GM12891 (cell line): Measurements from ENCODE around the gene PTPN4.

Experiments
- DNase-seq: peaks from one replicate; pipeline ENCODE4 v3.0.0; 2011; ENCODE audit warnings: low spot score; ENCODE audit not compliant: insufficient read length
- FAIRE-seq: peaks from 2 replicates; lab custom pipeline; 2011; peaks lifted over from hg19 to GRCh38; lab: Jason Lieb, UNC
- PAX5 ChIP-seq: IDR thresholded peaks from 2 replicates; pipeline ENCODE4 v1.6.1; 2011; ENCODE audit warnings: low read length, moderate library complexity, mild to moderate bottlenecking; ENCODE audit not compliant: insufficient read depth, severe bottlenecking
- POLR2A ChIP-seq: IDR thresholded peaks from 2 replicates; pipeline ENCODE4 v1.6.1; 2011; ENCODE audit warnings: low read depth, low read length, control low read depth
- POLR2AphosphoS5 ChIP-seq: IDR thresholded peaks from 2 replicates; pipeline ENCODE4 v1.6.1; 2011; ENCODE audit warnings: low read depth, low read length, control low read depth
- POU2F2 ChIP-seq: IDR thresholded peaks from 2 replicates; pipeline ENCODE4 v1.6.1; 2011; ENCODE audit warnings: low read depth, mild to moderate bottlenecking, control low read depth, low read length, moderate library complexity
- SPI1 ChIP-seq: IDR thresholded peaks from 2 replicates; pipeline ENCODE4 v1.6.1; 2011; ENCODE audit warnings: low read depth, low read length, control low read depth
- TAF1 ChIP-seq: IDR thresholded peaks from 2 replicates; pipeline ENCODE4 v1.6.1; 2011; ENCODE audit warnings: low read depth, low read length, control low read depth

The PTPN4 gene

DNA sequence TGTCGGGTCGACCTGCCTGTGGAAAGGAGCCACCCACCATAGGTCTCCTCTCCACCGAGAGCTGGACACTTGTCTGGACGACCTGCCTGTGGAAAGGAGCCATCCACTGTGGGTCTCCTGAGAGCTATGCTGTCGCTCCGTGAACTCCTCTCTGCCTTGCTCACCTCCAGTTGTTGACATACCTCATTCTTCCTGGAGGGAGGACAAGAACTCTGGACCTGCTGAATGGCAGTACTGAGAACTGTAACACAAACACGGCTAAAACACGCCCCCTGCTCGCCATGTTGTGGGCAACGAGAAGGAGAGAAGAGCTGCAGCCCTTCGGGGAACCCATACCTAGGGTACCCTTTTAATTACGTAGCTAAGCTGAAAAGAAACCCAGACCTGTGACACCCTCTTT, 77.6 kb downstream of the PTPN4 start:
- FAIRE-seq: no peak
- TF ChIP-seq POLR2AphosphoS5 (no peak), POLR2A (no peak), TAF1 (no peak)

GRCh38 chr2:119837759-119838158, 78.0 kb downstream of the PTPN4 start:
- FAIRE-seq (no peak), DNase-seq (no peak)
- no peak for TF ChIP-seq POLR2AphosphoS5
- no peak for TF ChIP-seq POU2F2
- no peak for TF ChIP-seq POLR2A
- no peak for TF ChIP-seq SPI1
- no peak for TF ChIP-seq TAF1

More for the DNA sequence above, 77.6 kb downstream of the PTPN4 start:
- DNase-seq: no peak

DNA sequence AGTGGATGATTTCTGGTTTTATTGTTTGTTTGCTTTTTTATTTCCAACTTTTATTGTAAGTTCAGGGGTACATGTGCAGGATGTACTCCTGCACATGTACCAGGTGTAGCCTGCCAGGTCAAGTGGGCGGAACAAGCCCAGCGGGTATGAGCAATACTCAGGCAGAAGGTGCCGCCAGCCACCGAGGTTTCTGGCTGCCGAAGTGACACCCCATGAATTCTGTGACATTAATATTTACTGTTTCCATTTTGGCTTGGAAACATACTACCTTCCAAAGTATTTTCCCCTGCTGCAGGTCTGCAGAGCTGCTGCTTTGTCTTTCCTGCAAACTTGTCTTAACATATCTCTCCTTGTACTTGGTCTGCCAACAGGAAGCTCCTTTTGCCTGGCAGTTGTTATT, 78.5 kb downstream of the PTPN4 start:
- TF ChIP-seq SPI1 (no peak), TAF1 (no peak), POU2F2 (no peak), PAX5 (no peak), POLR2AphosphoS5 (no peak), POLR2A (no peak)
- FAIRE-seq (no peak), DNase-seq (no peak)

DNA sequence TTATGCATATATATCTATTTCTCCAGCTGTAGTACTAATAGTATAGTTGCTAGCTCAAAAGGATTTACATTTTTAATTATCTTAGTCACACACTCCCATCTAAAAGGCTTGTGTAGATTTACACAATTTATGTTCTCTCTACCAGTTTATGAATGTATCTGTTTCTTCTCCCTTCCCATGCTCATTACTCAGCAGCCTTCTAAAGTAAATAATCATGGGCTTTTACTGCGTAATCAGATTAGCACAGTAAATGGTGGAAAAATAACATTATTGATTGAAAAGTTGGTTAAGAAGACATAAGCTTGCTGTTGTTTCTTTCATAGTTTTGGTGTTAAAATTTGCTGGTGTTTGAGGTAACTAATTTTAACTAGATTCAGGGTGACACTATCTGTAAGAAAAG, 81.8 kb downstream of the PTPN4 start:
- FAIRE-seq (no peak), DNase-seq (no peak)
- no peak for TF ChIP-seq TAF1
- TF ChIP-seq PAX5: no peak
- TF ChIP-seq POLR2AphosphoS5: no peak
- TF ChIP-seq SPI1: no peak
- no peak for TF ChIP-seq POU2F2
- TF ChIP-seq POLR2A: no peak

GRCh38 chr2:119846021-119846420, 86.3 kb downstream of the PTPN4 start:
- FAIRE-seq: no peak
- TF ChIP-seq POLR2AphosphoS5: no peak
- no peak for TF ChIP-seq POU2F2
- no peak for TF ChIP-seq TAF1
- TF ChIP-seq POLR2A: no peak
- TF ChIP-seq PAX5: no peak
- TF ChIP-seq SPI1: no peak
- DNase-seq: no peak

DNA sequence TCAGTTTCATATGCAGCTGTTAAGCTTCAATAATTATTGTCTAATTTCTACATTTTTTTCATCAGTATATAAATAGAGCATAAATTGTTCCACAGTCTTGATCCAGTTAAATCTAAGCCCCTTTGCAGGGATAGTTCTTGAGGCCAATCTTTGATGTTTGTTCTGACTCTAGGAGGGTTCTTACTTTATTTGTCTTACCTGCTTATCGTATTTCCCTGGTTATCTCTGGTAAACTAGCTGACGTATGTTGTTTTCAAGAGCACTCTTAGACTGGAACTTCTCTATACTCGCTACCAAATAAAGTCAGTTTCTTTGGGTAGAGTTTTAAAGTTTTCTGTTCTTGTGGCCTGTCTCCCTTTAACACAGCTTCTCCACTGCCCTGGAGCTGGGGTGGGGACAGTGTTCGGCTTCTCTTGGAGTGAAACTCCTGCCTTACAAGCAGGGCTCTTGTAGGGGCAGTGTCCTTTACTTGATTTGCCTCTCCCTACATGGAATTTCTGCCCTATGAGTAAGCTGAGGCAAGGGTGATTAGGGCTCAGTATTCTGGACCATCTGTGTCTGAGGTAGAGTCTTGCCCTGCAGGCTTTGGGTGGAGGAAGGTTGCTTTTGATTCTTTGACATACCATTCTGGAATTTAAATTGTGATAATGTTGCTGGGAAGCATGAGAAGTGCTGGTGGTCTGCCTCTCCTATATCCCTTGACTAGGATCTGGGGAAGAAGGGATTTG, 90.3 kb downstream of the PTPN4 start:
- DNase-seq (no peak), FAIRE-seq (no peak)
- TF ChIP-seq POU2F2: no peak
- TF ChIP-seq TAF1: no peak
- TF ChIP-seq SPI1: no peak
- TF ChIP-seq PAX5: no peak

DNA sequence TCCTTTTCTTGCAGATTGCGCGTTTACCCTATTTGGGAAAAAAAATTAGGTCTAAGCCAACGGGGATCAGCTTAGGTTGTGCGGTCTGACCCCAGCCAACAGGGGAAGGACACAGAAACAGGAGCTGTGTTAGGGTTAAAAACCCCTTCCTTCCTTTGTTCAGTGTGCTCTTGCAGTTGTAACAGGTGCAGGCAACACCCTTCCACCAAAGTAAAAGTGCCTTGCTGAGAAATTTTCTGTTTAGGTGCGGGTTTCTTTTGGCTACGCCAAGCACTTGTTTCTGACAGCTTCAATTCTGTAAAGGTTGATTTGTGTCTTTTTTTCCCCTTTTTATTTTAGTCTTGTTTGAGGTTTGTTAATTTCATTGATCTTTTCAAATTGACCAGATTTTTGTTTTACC, 92.5 kb downstream of the PTPN4 start:
- FAIRE-seq: no peak
- DNase-seq: no peak
- no peak for TF ChIP-seq POU2F2

DNA sequence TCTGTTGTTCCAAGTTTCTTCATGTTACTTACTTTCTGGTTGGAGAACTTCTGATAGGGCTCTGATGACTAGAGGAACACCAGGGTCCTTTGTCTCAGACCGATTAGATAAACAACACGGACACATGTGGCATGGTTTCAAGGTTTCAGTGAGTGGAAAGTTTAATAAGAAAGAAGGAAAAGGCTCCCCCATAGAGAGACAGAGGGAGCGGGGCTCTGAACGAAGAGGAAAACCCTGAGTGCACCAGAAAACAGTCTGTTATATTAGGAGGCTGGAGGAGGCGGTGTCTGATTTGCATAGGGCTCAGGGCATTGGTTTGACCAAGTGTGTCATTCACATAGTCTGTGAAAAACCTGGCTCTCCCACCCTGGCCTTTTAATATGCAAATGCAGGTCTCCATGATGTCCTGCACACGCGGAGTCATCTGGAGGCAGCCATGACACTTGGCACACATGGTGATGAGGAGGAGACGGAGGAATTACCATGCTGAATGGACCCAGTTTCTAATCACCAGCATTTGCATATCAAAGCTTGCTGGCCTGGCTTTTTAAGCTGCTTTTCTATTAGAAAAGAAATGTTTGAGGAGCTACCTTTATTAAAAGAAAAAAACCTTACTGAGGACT, 94.2 kb downstream of the PTPN4 start:
- no peak for DNase-seq
- no peak for TF ChIP-seq PAX5
- no peak for FAIRE-seq

- no peak for TF ChIP-seq POLR2A
- no peak for TF ChIP-seq PAX5
- TF ChIP-seq TAF1: no peak
- no peak for TF ChIP-seq POLR2AphosphoS5
- no peak for TF ChIP-seq POU2F2
- FAIRE-seq (peak; percentile 26), DNase-seq (no peak)
Observed at GRCh38 chr2:119856469-119856901, 96.8 kb downstream of the PTPN4 start.

DNA sequence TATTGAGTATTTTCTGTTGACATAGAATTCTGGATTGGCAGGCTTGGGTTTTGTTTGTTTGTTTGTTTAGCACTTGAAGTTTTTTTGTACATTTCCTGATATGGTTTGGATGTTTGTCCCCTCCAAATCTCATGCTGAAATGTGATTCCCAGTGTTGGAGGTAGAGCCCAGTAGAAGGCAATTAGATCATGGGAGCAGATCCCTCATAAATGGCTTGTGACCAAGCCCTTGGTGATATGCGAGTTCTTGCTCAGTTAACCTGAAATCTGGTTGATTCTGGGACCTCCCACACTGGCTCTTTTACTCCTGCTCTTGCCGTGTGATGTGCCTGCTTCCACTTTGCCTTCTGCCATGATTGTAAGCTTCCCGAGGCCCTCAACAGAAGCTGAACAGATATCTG, 98.0 kb downstream of the PTPN4 start:
- TF ChIP-seq POU2F2 (no peak), POLR2AphosphoS5 (no peak), PAX5 (no peak), POLR2A (no peak), SPI1 (no peak), TAF1 (no peak)
- FAIRE-seq: no peak
- DNase-seq: no peak

DNA sequence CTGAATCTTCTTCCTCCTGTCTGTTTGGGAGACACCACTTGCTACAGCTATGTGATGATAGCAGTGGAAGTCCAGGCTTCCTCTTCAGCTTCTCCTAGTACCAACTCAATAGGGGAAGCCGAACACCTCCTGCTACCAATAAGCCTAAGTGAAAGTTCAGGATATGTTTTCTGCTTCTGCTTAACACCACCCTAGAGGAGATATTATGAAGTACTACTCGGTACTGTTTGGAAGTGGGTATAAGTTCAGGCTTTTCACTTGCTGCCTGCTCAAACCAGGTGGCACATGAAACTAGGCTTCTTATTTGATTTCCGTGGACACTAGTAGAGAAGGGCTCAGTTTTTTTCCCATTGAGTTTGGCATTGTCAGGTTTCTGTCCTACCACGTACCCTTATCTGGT, 99.8 kb downstream of the PTPN4 start:
- FAIRE-seq (no peak), DNase-seq (no peak)
- no peak for TF ChIP-seq POLR2A
- TF ChIP-seq SPI1: no peak
- no peak for TF ChIP-seq TAF1
- TF ChIP-seq POU2F2: no peak
- no peak for TF ChIP-seq PAX5
- no peak for TF ChIP-seq POLR2AphosphoS5
